ENCODE data around the gene JCAD.
A peak's percentile ranks its signal among the peaks of the same experiment; 100 is the strongest.

Gene JCAD

GRCh38 chr10:30073045-30073766 is 13.8 kb upstream of the JCAD start:
- Histone ChIP-seq H3K9me3 (ENCODE audit: control insufficient read depth, insufficient read depth, low read length) (no peaks in the 10 kb centered on the region), H3K4me1 (ENCODE audit: control insufficient read depth, insufficient read depth, low read length) (no peaks in the 10 kb centered on the region), H3K36me3 (ENCODE audit: control insufficient read depth, insufficient read depth, low read length) (no peaks in the 10 kb centered on the region), H3K27me3 (ENCODE audit: control insufficient read depth, insufficient read depth, low read length) (no peaks in the 10 kb centered on the region), H3K9ac (ENCODE audit: low read depth, low read length) (no peak overlapping the region), H3K27ac (ENCODE audit: low read depth, low read length) (no peak overlapping the region), H3K4me3 (ENCODE audit: low read depth, low read length) (no peak overlapping the region)

GRCh38 chr10:30072068-30072467 is 12.7 kb upstream of the JCAD start:
- H3K9ac ChIP-seq (ENCODE audit: low read depth, low read length), result no peak overlapping the region
- H3K36me3 ChIP-seq (ENCODE audit: control insufficient read depth, insufficient read depth, low read length), result no peaks in the 10 kb centered on the region
- no peaks in the 10 kb centered on the region for H3K27me3 ChIP-seq (ENCODE audit: control insufficient read depth, insufficient read depth, low read length)
- H3K4me3 ChIP-seq (ENCODE audit: low read depth, low read length), result no peak overlapping the region
- H3K9me3 ChIP-seq (ENCODE audit: control insufficient read depth, insufficient read depth, low read length), result no peaks in the 10 kb centered on the region
- H3K4me1 ChIP-seq (ENCODE audit: control insufficient read depth, insufficient read depth, low read length), result no peaks in the 10 kb centered on the region
- H3K27ac ChIP-seq (ENCODE audit: low read depth, low read length), result no peak overlapping the region

GRCh38 chr10:30070001-30070685 is 10.8 kb upstream of the JCAD start:
- H3K4me1 ChIP-seq (ENCODE audit: control insufficient read depth, insufficient read depth, low read length), result no peaks in the 10 kb centered on the region
- no peaks in the 10 kb centered on the region for H3K9me3 ChIP-seq (ENCODE audit: control insufficient read depth, insufficient read depth, low read length)
- no peaks in the 10 kb centered on the region for H3K27me3 ChIP-seq (ENCODE audit: control insufficient read depth, insufficient read depth, low read length)
- H3K27ac ChIP-seq (ENCODE audit: low read depth, low read length), result no peak overlapping the region
- H3K9ac ChIP-seq (ENCODE audit: low read depth, low read length), result no peak overlapping the region
- H3K4me3 ChIP-seq (ENCODE audit: low read depth, low read length), result no peak overlapping the region
- no peaks in the 10 kb centered on the region for H3K36me3 ChIP-seq (ENCODE audit: control insufficient read depth, insufficient read depth, low read length)

GRCh38 chr10:30068492-30069223 is 9.3 kb upstream of the JCAD start:
- Histone ChIP-seq H3K9ac (ENCODE audit: low read depth, low read length) (no peak overlapping the region), H3K27ac (ENCODE audit: low read depth, low read length) (no peak overlapping the region), H3K4me1 (ENCODE audit: control insufficient read depth, insufficient read depth, low read length) (no peaks in the 10 kb centered on the region), H3K36me3 (ENCODE audit: control insufficient read depth, insufficient read depth, low read length) (no peaks in the 10 kb centered on the region), H3K4me3 (ENCODE audit: low read depth, low read length) (no peak overlapping the region), H3K9me3 (ENCODE audit: control insufficient read depth, insufficient read depth, low read length) (no peaks in the 10 kb centered on the region), H3K27me3 (ENCODE audit: control insufficient read depth, insufficient read depth, low read length) (no peaks in the 10 kb centered on the region)

- Histone ChIP-seq H3K9ac (ENCODE audit: low read depth, low read length) (no peak overlapping the region), H3K27me3 (ENCODE audit: control insufficient read depth, insufficient read depth, low read length) (peaks cover 30% of the 10 kb centered on the region), H3K4me1 (ENCODE audit: control insufficient read depth, insufficient read depth, low read length) (peaks cover 15% of the 10 kb centered on the region), H3K9me3 (ENCODE audit: control insufficient read depth, insufficient read depth, low read length) (no peaks in the 10 kb centered on the region), H3K36me3 (ENCODE audit: control insufficient read depth, insufficient read depth, low read length) (no peaks in the 10 kb centered on the region), H3K27ac (ENCODE audit: low read depth, low read length) (no peak overlapping the region), H3K4me3 (ENCODE audit: low read depth, low read length) (no peak overlapping the region)
These were observed 3.7 kb upstream of the JCAD start for GRCh38 chr10:30063099-30063498.

GRCh38 chr10:30062582-30062981 is 3.2 kb upstream of the JCAD start:
- no peak overlapping the region for H3K9ac ChIP-seq (ENCODE audit: low read depth, low read length)
- H3K27ac ChIP-seq (ENCODE audit: low read depth, low read length), result no peak overlapping the region
- H3K4me1 ChIP-seq (ENCODE audit: control insufficient read depth, insufficient read depth, low read length), result peaks cover 20% of the 10 kb centered on the region
- H3K9me3 ChIP-seq (ENCODE audit: control insufficient read depth, insufficient read depth, low read length), result no peaks in the 10 kb centered on the region
- H3K4me3 ChIP-seq (ENCODE audit: low read depth, low read length), result no peak overlapping the region
- H3K27me3 ChIP-seq (ENCODE audit: control insufficient read depth, insufficient read depth, low read length), result peaks cover 35% of the 10 kb centered on the region
- no peaks in the 10 kb centered on the region for H3K36me3 ChIP-seq (ENCODE audit: control insufficient read depth, insufficient read depth, low read length)

- Histone ChIP-seq H3K36me3 (ENCODE audit: control insufficient read depth, insufficient read depth, low read length) (no peaks in the 10 kb centered on the region), H3K9me3 (ENCODE audit: control insufficient read depth, insufficient read depth, low read length) (no peaks in the 10 kb centered on the region), H3K4me3 (ENCODE audit: low read depth, low read length) (no peak overlapping the region), H3K4me1 (ENCODE audit: control insufficient read depth, insufficient read depth, low read length) (peaks cover 25% of the 10 kb centered on the region), H3K9ac (ENCODE audit: low read depth, low read length) (no peak overlapping the region), H3K27ac (ENCODE audit: low read depth, low read length) (no peak overlapping the region), H3K27me3 (ENCODE audit: control insufficient read depth, insufficient read depth, low read length) (peaks cover 40% of the 10 kb centered on the region)
These were observed 2.7 kb upstream of the JCAD start for GRCh38 chr10:30062090-30062489.

GRCh38 chr10:30058570-30059132 is 735 bp downstream of the JCAD start:
- Histone ChIP-seq H3K4me1 (ENCODE audit: control insufficient read depth, insufficient read depth, low read length) (peaks cover 46% of the 10 kb centered on the region), H3K9ac (ENCODE audit: low read depth, low read length) (no peak overlapping the region), H3K27me3 (ENCODE audit: control insufficient read depth, insufficient read depth, low read length) (peaks cover 40% of the 10 kb centered on the region), H3K27ac (ENCODE audit: low read depth, low read length) (peak overlapping the region; percentile 27), H3K36me3 (ENCODE audit: control insufficient read depth, insufficient read depth, low read length) (no peaks in the 10 kb centered on the region), H3K4me3 (ENCODE audit: low read depth, low read length) (peak overlapping the region; percentile 64), H3K9me3 (ENCODE audit: control insufficient read depth, insufficient read depth, low read length) (no peaks in the 10 kb centered on the region)

- Histone ChIP-seq H3K9me3 (ENCODE audit: control insufficient read depth, insufficient read depth, low read length) (no peaks in the 10 kb centered on the region), H3K4me3 (ENCODE audit: low read depth, low read length) (peak overlapping the region; percentile 64), H3K9ac (ENCODE audit: low read depth, low read length) (no peak overlapping the region), H3K4me1 (ENCODE audit: control insufficient read depth, insufficient read depth, low read length) (peaks cover 46% of the 10 kb centered on the region), H3K27ac (ENCODE audit: low read depth, low read length) (peak overlapping the region; percentile 82), H3K36me3 (ENCODE audit: control insufficient read depth, insufficient read depth, low read length) (no peaks in the 10 kb centered on the region), H3K27me3 (ENCODE audit: control insufficient read depth, insufficient read depth, low read length) (peaks cover 40% of the 10 kb centered on the region)
These were observed 1.4 kb downstream of the JCAD start for GRCh38 chr10:30057894-30058556.

GRCh38 chr10:30057421-30057841 is 2.0 kb downstream of the JCAD start:
- Histone ChIP-seq H3K4me3 (ENCODE audit: low read depth, low read length) (no peak overlapping the region), H3K4me1 (ENCODE audit: control insufficient read depth, insufficient read depth, low read length) (peaks cover 46% of the 10 kb centered on the region), H3K9me3 (ENCODE audit: control insufficient read depth, insufficient read depth, low read length) (no peaks in the 10 kb centered on the region), H3K36me3 (ENCODE audit: control insufficient read depth, insufficient read depth, low read length) (no peaks in the 10 kb centered on the region), H3K27ac (ENCODE audit: low read depth, low read length) (peak overlapping the region; percentile 82), H3K9ac (ENCODE audit: low read depth, low read length) (no peak overlapping the region), H3K27me3 (ENCODE audit: control insufficient read depth, insufficient read depth, low read length) (peaks cover 40% of the 10 kb centered on the region)

All from HUES48 (cell line).